ENCODE data around the gene MISP.

Gene MISP

GRCh38 chr19:747432-748273 lies 3.3 kb upstream of the MISP start:
- no peak for DNase-seq

GRCh38 chr19:748274-748598 lies 2.7 kb upstream of the MISP start:
- no peak for DNase-seq

GRCh38 chr19:749811-750210 lies 1.1 kb upstream of the MISP start:
- no peak for DNase-seq

GRCh38 chr19:751501-752341 lies 809 bp downstream of the MISP start:
- no peak for DNase-seq

GRCh38 chr19:752652-753517 lies 2.0 kb downstream of the MISP start:
- DNase-seq = no peak

- DNase-seq = no peak
Observed at GRCh38 chr19:754530-754929, 3.6 kb downstream of the MISP start.

GRCh38 chr19:755063-755462 lies 4.2 kb downstream of the MISP start:
- DNase-seq = no peak

- DNase-seq = no peak
Observed at GRCh38 chr19:756236-756635, 5.3 kb downstream of the MISP start.

- DNase-seq = no peak
Observed at GRCh38 chr19:756821-757688, 6.1 kb downstream of the MISP start.

- no peak for DNase-seq
Observed at GRCh38 chr19:757811-758668, 7.1 kb downstream of the MISP start.

GRCh38 chr19:763181-763580 lies 12.3 kb downstream of the MISP start:
- no peak for DNase-seq

GRCh38 chr19:763869-764268 lies 13.0 kb downstream of the MISP start:
- no peak for DNase-seq

GRCh38 chr19:764301-764700 lies 13.4 kb downstream of the MISP start:
- DNase-seq = no peak

GRCh38 chr19:765179-765738 lies 14.3 kb downstream of the MISP start:
- no peak for DNase-seq

- DNase-seq = no peak
Observed at GRCh38 chr19:768424-768823, 17.5 kb downstream of the MISP start.

GRCh38 chr19:769616-770015 lies 18.7 kb downstream of the MISP start:
- no peak for DNase-seq

- no peak for DNase-seq
Observed at GRCh38 chr19:771332-771785, 20.4 kb downstream of the MISP start.

GRCh38 chr19:772063-772462 lies 21.2 kb downstream of the MISP start:
- no peak for DNase-seq

GRCh38 chr19:772730-773436 lies 22.0 kb downstream of the MISP start:
- DNase-seq = no peak

- DNase-seq = no peak
Observed at GRCh38 chr19:776549-776948, 25.6 kb downstream of the MISP start.

Data from effector CD4-positive, alpha-beta T cell (primary cell).